GM18511 (cell line): ENCODE results near the gene TMEM164.
A peak's percentile ranks its signal among the peaks of the same experiment; 100 is the strongest.

Source experiments
- ATAC-seq: cut with Tn5 transposase; IDR thresholded peaks from one replicate; pipeline ENCODE4 v1.9.1; 2021; ENCODE audit warnings: mild to moderate bottlenecking, moderate library complexity; ENCODE audit not compliant: unreplicated experiment

TMEM164 gene

GRCh38 chrX:110036162-110037033, 33.5 kb downstream of the TMEM164 start:
- peak; percentile 68 for ATAC-seq

- no peak for ATAC-seq
These were observed 34.3 kb downstream of the TMEM164 start for GRCh38 chrX:110037178-110037577.

- no peak for ATAC-seq
These were observed 36.0 kb downstream of the TMEM164 start for GRCh38 chrX:110038900-110039299.

GRCh38 chrX:110041980-110042379, 39.1 kb downstream of the TMEM164 start:
- no peak for ATAC-seq

- peak; percentile 37 for ATAC-seq
These were observed 39.6 kb downstream of the TMEM164 start for GRCh38 chrX:110042496-110042895.

- no peak for ATAC-seq
These were observed 40.6 kb downstream of the TMEM164 start for GRCh38 chrX:110043506-110043905.

- no peak for ATAC-seq
These were observed 41.7 kb downstream of the TMEM164 start for GRCh38 chrX:110044346-110045249.

- no peak for ATAC-seq
These were observed 42.5 kb downstream of the TMEM164 start for GRCh38 chrX:110045421-110045820.

GRCh38 chrX:110046001-110046400, 43.1 kb downstream of the TMEM164 start:
- no peak for ATAC-seq

- ATAC-seq: no peak
These were observed 44.1 kb downstream of the TMEM164 start for GRCh38 chrX:110046971-110047370.

GRCh38 chrX:110049096-110049495, 46.2 kb downstream of the TMEM164 start:
- ATAC-seq: no peak

GRCh38 chrX:110050386-110050785, 47.5 kb downstream of the TMEM164 start:
- no peak for ATAC-seq

- ATAC-seq: no peak
These were observed 48.0 kb downstream of the TMEM164 start for GRCh38 chrX:110050901-110051300.

- no peak for ATAC-seq
These were observed 48.6 kb downstream of the TMEM164 start for GRCh38 chrX:110051559-110051958.

- ATAC-seq: no peak
These were observed 49.4 kb downstream of the TMEM164 start for GRCh38 chrX:110052303-110052702.

GRCh38 chrX:110053453-110053852, 50.5 kb downstream of the TMEM164 start:
- ATAC-seq: no peak

- no peak for ATAC-seq
These were observed 52.7 kb downstream of the TMEM164 start for GRCh38 chrX:110055616-110056015.

- no peak for ATAC-seq
These were observed 53.5 kb downstream of the TMEM164 start for GRCh38 chrX:110056419-110056818.

GRCh38 chrX:110059410-110059809, 56.5 kb downstream of the TMEM164 start:
- no peak for ATAC-seq

GRCh38 chrX:110060317-110060716, 57.4 kb downstream of the TMEM164 start:
- no peak for ATAC-seq

- ATAC-seq: no peak
These were observed 58.1 kb downstream of the TMEM164 start for GRCh38 chrX:110060846-110061537.
